ENCODE measurements around the gene PMEL. TPM values are rescaled to one million over a fixed set of nuclear protein-coding genes. Genes with fewer than 3 reads are reported as not detected.
"Not testable (repeated sequence)": the region's sequence is repeated elsewhere in the genome, so short reads cannot be mapped to it uniquely, and the experiment has no call there.

PMEL gene
- total RNA-seq, 5 donors from 2014 or later (not counting 1 experiment from before 2014, with no cell fraction given): 0.20 TPM; not detected in 4

- not testable (repeated sequence) for H3K27ac ChIP-seq (ENCODE audit: low read length); DNase-seq; H3K4me1 ChIP-seq (ENCODE audit: control insufficient read depth in 1 of 2, extremely low read depth in 1 of 2, insufficient read depth in 2 of 2, low read length in 2 of 2); H3K27ac Mint-ChIP-seq; H3K4me3 Mint-ChIP-seq; H3K27me3 ChIP-seq (replicated peaks in 1 of 2; ENCODE audit: control insufficient read depth in 2 of 2, extremely low read depth in 1 of 2, insufficient read depth in 2 of 2, low read length in 1 of 2); H3K4me3 ChIP-seq (ENCODE audit: control insufficient read depth in 1 of 2, extremely low read depth in 1 of 2, low read length in 1 of 2); H3K9me3 Mint-ChIP-seq; ATAC-seq (replicated peaks in 1 of 4); H3K9me3 ChIP-seq; H3K27me3 Mint-ChIP-seq
- Mint-ChIP-seq H3K36me3 (peaks cover 31% of the 10 kb centered on the region), H3K4me1 (peaks cover 33 to 38% (median 34%) of the 10 kb centered on the region in 3 donors)
- peaks cover 0 to 42% of the 10 kb centered on the region in 2 donors for H3K36me3 ChIP-seq (ENCODE audit: control insufficient read depth in 2 of 2, extremely low read depth in 1 of 2, insufficient read depth in 1 of 2, low read length in 1 of 2)
- WGBS (ENCODE audit: insufficient coverage): 92% methylated on average over 2 of the region's 5 CpGs
- POLR2A ChIA-PET: interaction anchor here in 1 of 2 donors (0.6 to 1.1 kb wide), 4 partner anchors 8 to 172 kb away, joined by 3 to 15 read pairs (median 8); partner anchors contain the start of gene RAB5B
- CTCF ChIA-PET: interaction anchor here (0.6 to 1.3 kb wide), 7 partner anchors 8 to 270 kb away, joined by 3 to 5 read pairs (median 3); partner anchors contain the start of genes MYL6B (in 1 of the 2) and RAB5B (in 1 of the 2)
Observed at GRCh38 chr12:55981882-55982281, 16.0 kb upstream of the PMEL start.

GRCh38 chr12:55979069-55979468, 13.2 kb upstream of the PMEL start:
- Histone ChIP-seq H3K4me1 (ENCODE audit: control insufficient read depth in 1 of 2, extremely low read depth in 1 of 2, insufficient read depth in 2 of 2, low read length in 2 of 2) (peaks cover 15 to 19% of the 10 kb centered on the region in 2 experiments), H3K36me3 (ENCODE audit: control insufficient read depth in 2 of 2, extremely low read depth in 1 of 2, insufficient read depth in 1 of 2, low read length in 1 of 2) (peaks cover 0 to 23% of the 10 kb centered on the region in 2 donors), H3K4me3 (ENCODE audit: control insufficient read depth in 1 of 2, extremely low read depth in 1 of 2, low read length in 1 of 2) (no peak overlapping the region), H3K9me3 (no peaks in the 10 kb centered on the region), H3K27ac (ENCODE audit: low read length) (no peak overlapping the region), H3K27me3 (replicated peaks in 1 of 2; ENCODE audit: control insufficient read depth in 2 of 2, extremely low read depth in 1 of 2, insufficient read depth in 2 of 2, low read length in 1 of 2) (no peaks in the 10 kb centered on the region)
- ChIA-PET CTCF (interaction anchor here in 1 of 2 donors (0.6 kb wide), 1 partner anchor 15 kb away, joined by 3 read pairs; no protein-coding TSS in a partner anchor), POLR2A (no interaction called here)
- Mint-ChIP-seq H3K9me3 (no peaks in the 10 kb centered on the region), H3K4me1 (peaks cover 42 to 46% (median 44%) of the 10 kb centered on the region in 3 donors), H3K36me3 (peaks cover 22% of the 10 kb centered on the region), H3K27ac (no peak overlapping the region), H3K4me3 (no peak overlapping the region), H3K27me3 (no peaks in the 10 kb centered on the region)
- DNase-seq (no peak), ATAC-seq (replicated peaks in 1 of 4) (no peak)
- whole genome bisulfite sequencing (ENCODE audit: insufficient coverage): no CpG with 5 or more reads among the region's 3 CpGs

- 98% methylated on average over 7 of the region's 7 CpGs for WGBS (ENCODE audit: insufficient coverage)
- POLR2A ChIA-PET: no interaction called here
- peaks cover 0 to 23% of the 10 kb centered on the region in 2 donors for H3K36me3 ChIP-seq (ENCODE audit: control insufficient read depth in 2 of 2, extremely low read depth in 1 of 2, insufficient read depth in 1 of 2, low read length in 1 of 2)
- no peak overlapping the region for H3K4me3 ChIP-seq (ENCODE audit: control insufficient read depth in 1 of 2, extremely low read depth in 1 of 2, low read length in 1 of 2)
- H3K27me3 Mint-ChIP-seq: no peaks in the 10 kb centered on the region
- H3K4me3 Mint-ChIP-seq: no peak overlapping the region
- H3K27ac Mint-ChIP-seq: no peak overlapping the region
- DNase-seq: no peak
- H3K36me3 Mint-ChIP-seq: peaks cover 22% of the 10 kb centered on the region
- H3K27ac ChIP-seq (ENCODE audit: low read length): no peak overlapping the region
- CTCF ChIA-PET: interaction anchor here (0.7 to 0.8 kb wide), 2 partner anchors 18 to 113 kb away, joined by 3 to 9 read pairs; no protein-coding TSS in a partner anchor
- peaks cover 42 to 46% (median 44%) of the 10 kb centered on the region in 3 donors for H3K4me1 Mint-ChIP-seq
- no peaks in the 10 kb centered on the region for H3K9me3 Mint-ChIP-seq
- H3K4me1 ChIP-seq (ENCODE audit: control insufficient read depth in 1 of 2, extremely low read depth in 1 of 2, insufficient read depth in 2 of 2, low read length in 2 of 2): peaks cover 15 to 19% of the 10 kb centered on the region in 2 experiments
- ATAC-seq (replicated peaks in 1 of 4): no peak
- no peaks in the 10 kb centered on the region for H3K27me3 ChIP-seq (replicated peaks in 1 of 2; ENCODE audit: control insufficient read depth in 2 of 2, extremely low read depth in 1 of 2, insufficient read depth in 2 of 2, low read length in 1 of 2)
- H3K9me3 ChIP-seq: no peaks in the 10 kb centered on the region
Observed at GRCh38 chr12:55978393-55978792, 12.6 kb upstream of the PMEL start.

GRCh38 chr12:55974308-55974730, 8.5 kb upstream of the PMEL start:
- Mint-ChIP-seq H3K36me3 (peaks cover 10% of the 10 kb centered on the region), H3K4me1 (peaks cover 26 to 33% (median 29%) of the 10 kb centered on the region in 3 donors), H3K27me3 (no peaks in the 10 kb centered on the region), H3K27ac (no peak overlapping the region), H3K9me3 (no peaks in the 10 kb centered on the region), H3K4me3 (no peak overlapping the region)
- no peaks in the 10 kb centered on the region for H3K9me3 ChIP-seq
- H3K4me1 ChIP-seq (ENCODE audit: control insufficient read depth in 1 of 2, extremely low read depth in 1 of 2, insufficient read depth in 2 of 2, low read length in 2 of 2): peaks cover 18 to 21% of the 10 kb centered on the region in 2 experiments
- peak in 3 of 4 experiments; percentile 17 to 18 (median 17) for ATAC-seq (replicated peaks in 1 of 4)
- peak overlapping the region; percentile 3 for H3K27ac ChIP-seq (ENCODE audit: low read length)
- ChIA-PET POLR2A (interaction anchor here (0.5 to 2.5 kb wide), 20 partner anchors 8 to 706 kb away, joined by 3 to 15 read pairs (median 4); partner anchors contain the start of genes ORMDL2 (in 2 of the 2), SARNP (in 2 of the 2), DNAJC14 (in 1 of the 2) and IL23A (in 1 of the 2)), CTCF (interaction anchor here (0.5 to 2.5 kb wide), 23 partner anchors 8 to 662 kb away, joined by 3 to 26 read pairs (median 4); partner anchors contain the start of genes DGKA (in 1 of the 2), DNAJC14 (in 1 of the 2), ESYT1 (in 1 of the 2) and ORMDL2 (in 1 of the 2))
- peak overlapping the region; percentile 69 to 89 for H3K4me3 ChIP-seq (ENCODE audit: control insufficient read depth in 1 of 2, extremely low read depth in 1 of 2, low read length in 1 of 2)
- H3K27me3 ChIP-seq (replicated peaks in 1 of 2; ENCODE audit: control insufficient read depth in 2 of 2, extremely low read depth in 1 of 2, insufficient read depth in 2 of 2, low read length in 1 of 2): no peaks in the 10 kb centered on the region
- peak in 12 of 35 experiments; percentile 9 to 44 (median 23) for DNase-seq
- peaks cover 0 to 12% of the 10 kb centered on the region in 2 donors for H3K36me3 ChIP-seq (ENCODE audit: control insufficient read depth in 2 of 2, extremely low read depth in 1 of 2, insufficient read depth in 1 of 2, low read length in 1 of 2)
- 2% methylated on average over 13 of the region's 15 CpGs for WGBS (ENCODE audit: insufficient coverage)

- Mint-ChIP-seq H3K27ac (no peak within 1 kb of the TSS), H3K27me3 (no peaks in the 10 kb centered on the region), H3K4me1 (peaks cover 22 to 27% (median 24%) of the 10 kb centered on the region in 3 donors), H3K4me3 (no peak within 1 kb of the TSS), H3K9me3 (no peaks in the 10 kb centered on the region), H3K36me3 (peaks cover 6% of the 10 kb centered on the region)
- ATAC-seq (replicated peaks in 1 of 4) (peak; percentile 91 to 93 (median 92)), DNase-seq (peak; percentile 92 to 100 (median 99))
- 0% methylated on average over 28 of the region's 39 CpGs for WGBS (ENCODE audit: insufficient coverage)
- Histone ChIP-seq H3K4me3 (ENCODE audit: control insufficient read depth in 1 of 2, extremely low read depth in 1 of 2, low read length in 1 of 2) (peak within 1 kb of the TSS; percentile 69 to 89), H3K4me1 (ENCODE audit: control insufficient read depth in 1 of 2, extremely low read depth in 1 of 2, insufficient read depth in 2 of 2, low read length in 2 of 2) (peaks cover 18 to 21% of the 10 kb centered on the region in 2 experiments), H3K27me3 (replicated peaks in 1 of 2; ENCODE audit: control insufficient read depth in 2 of 2, extremely low read depth in 1 of 2, insufficient read depth in 2 of 2, low read length in 1 of 2) (no peaks in the 10 kb centered on the region), H3K36me3 (ENCODE audit: control insufficient read depth in 2 of 2, extremely low read depth in 1 of 2, insufficient read depth in 1 of 2, low read length in 1 of 2) (peaks cover 0 to 9% of the 10 kb centered on the region in 2 donors), H3K9me3 (no peaks in the 10 kb centered on the region), H3K27ac (ENCODE audit: low read length) (peak within 1 kb of the TSS; percentile 70)
- CTCF ChIA-PET: interaction anchor here (0.5 to 2.5 kb wide), 30 partner anchors 8 to 663 kb away, joined by 3 to 26 read pairs (median 4); partner anchors contain the start of genes DNAJC14 (in 2 of the 2), ANKRD52 (in 1 of the 2), DGKA (in 1 of the 2) and ESYT1 (in 1 of the 2)
- POLR2A ChIA-PET: interaction anchor here (0.5 to 2.5 kb wide), 26 partner anchors 8 to 706 kb away, joined by 3 to 15 read pairs (median 4); partner anchors contain the start of genes ORMDL2 (in 2 of the 2), SARNP (in 2 of the 2), DNAJC14 (in 1 of the 2) and IL23A (in 1 of the 2)
Observed at GRCh38 chr12:55973599-55974307, 7.9 kb upstream of the PMEL start, which contains the start of gene RAB5B. TSS of gene RAB5B (plus strand) at chr12:55974078. CDS start at chr12:55986961, 12,883 bp downstream.

Measured in T-cell (primary cell).